ENCODE data around the gene MACROD2. TPM values are rescaled to one million over a fixed set of nuclear protein-coding genes. Genes with fewer than 3 reads are reported as not detected.
"Not testable (repeated sequence)": the region's sequence is repeated elsewhere in the genome, so short reads cannot be mapped to it uniquely, and the experiment has no call there.

The MACROD2 gene
- total RNA-seq, 4 donors from 2014 or later = 1.8 to 4.8 (median 2.9) TPM

- Histone ChIP-seq H3K36me3 (no peaks in the 10 kb centered on the region), H3K27ac (no peak overlapping the region), H3K9me3 (no peaks in the 10 kb centered on the region), H3K4me1 (no peaks in the 10 kb centered on the region), H3K4me3 (no peak overlapping the region), H3K27me3 (no peaks in the 10 kb centered on the region)
- no peak for TF ChIP-seq CTCF (IDR thresholded peaks at IDR 0.05)
- no peak for TF ChIP-seq POLR2A (IDR thresholded peaks at IDR 0.05)
- intact Hi-C loops (cut with DNase I) = no loop called here
- no peak for DNase-seq
- 55 to 62% methylated on average over 1 of the region's 1 CpG for WGBS, 2 donors
Measured at GRCh38 chr20:14260367-14260766, 265.1 kb downstream of the MACROD2 start.

- intact Hi-C loops (cut with DNase I) = no loop called here
- Histone ChIP-seq H3K9me3 (no peaks in the 10 kb centered on the region), H3K27ac (no peak overlapping the region), H3K4me3 (no peak overlapping the region), H3K4me1 (no peaks in the 10 kb centered on the region), H3K27me3 (no peaks in the 10 kb centered on the region), H3K36me3 (no peaks in the 10 kb centered on the region)
- TF ChIP-seq POLR2A (IDR thresholded peaks at IDR 0.05) (no peak), CTCF (IDR thresholded peaks at IDR 0.05) (peak in 1 of 6 experiments; percentile 40)
- no peak for DNase-seq
Measured at GRCh38 chr20:14264869-14265268, 269.6 kb downstream of the MACROD2 start.

GRCh38 chr20:14266246-14266645 is 270.9 kb downstream of the MACROD2 start:
- H3K27me3 ChIP-seq = no peaks in the 10 kb centered on the region
- no peaks in the 10 kb centered on the region for H3K9me3 ChIP-seq
- no peaks in the 10 kb centered on the region for H3K36me3 ChIP-seq
- no peak for DNase-seq
- H3K27ac ChIP-seq = no peak overlapping the region
- TF ChIP-seq POLR2A (IDR thresholded peaks at IDR 0.05) (no peak), CTCF (IDR thresholded peaks at IDR 0.05) (no peak)
- no peak overlapping the region for H3K4me3 ChIP-seq
- H3K4me1 ChIP-seq = no peaks in the 10 kb centered on the region
- intact Hi-C loops (cut with DNase I) = no loop called here

- DNase-seq; H3K36me3 ChIP-seq; intact Hi-C loops (cut with DNase I); H3K27me3 ChIP-seq; H3K9me3 ChIP-seq; H3K27ac ChIP-seq; H3K4me1 ChIP-seq; H3K4me3 ChIP-seq: not testable (repeated sequence)
- WGBS, 2 donors = 96 to 99% methylated on average over 5 to 6 of the region's 9 CpGs
Measured at GRCh38 chr20:14270751-14271150, 275.4 kb downstream of the MACROD2 start.

GRCh38 chr20:14282140-14282539 is 286.8 kb downstream of the MACROD2 start:
- Histone ChIP-seq H3K4me3 (no peak overlapping the region), H3K27ac (no peak overlapping the region), H3K9me3 (no peaks in the 10 kb centered on the region), H3K27me3 (no peaks in the 10 kb centered on the region), H3K4me1 (peaks cover 0 to 12% (median 0%) of the 10 kb centered on the region in 3 donors), H3K36me3 (no peaks in the 10 kb centered on the region)
- intact Hi-C loops (cut with DNase I) = no loop called here
- 86 to 87% methylated on average over 4 of the region's 4 CpGs for WGBS, 2 donors
- no peak for DNase-seq
- TF ChIP-seq CTCF (IDR thresholded peaks at IDR 0.05) = no peak
- no peak for TF ChIP-seq POLR2A (IDR thresholded peaks at IDR 0.05)

- Histone ChIP-seq H3K4me1 (peaks cover 0 to 21% (median 0%) of the 10 kb centered on the region in 3 donors), H3K9me3 (no peaks in the 10 kb centered on the region), H3K27me3 (no peaks in the 10 kb centered on the region), H3K4me3 (no peak overlapping the region), H3K36me3 (no peaks in the 10 kb centered on the region), H3K27ac (peak overlapping the region in 1 of 4 donors; percentile 13)
- TF ChIP-seq POLR2A (IDR thresholded peaks at IDR 0.05) = no peak
- TF ChIP-seq CTCF (IDR thresholded peaks at IDR 0.05) = no peak
- intact Hi-C loops (cut with DNase I) = no loop called here
- 46 to 69% methylated on average over 1 of the region's 1 CpG for WGBS, 2 donors
- no peak for DNase-seq
Measured at GRCh38 chr20:14284443-14284842, 289.1 kb downstream of the MACROD2 start.
